ENCODE measurements around the gene FHOD3.

The FHOD3 gene

GRCh38 chr18:36396190-36396589 is 98.7 kb downstream of the FHOD3 start:
- H3K4me3 Mint-ChIP-seq: no peak overlapping the region
- peaks cover 4% of the 10 kb centered on the region for H3K27me3 Mint-ChIP-seq
- no peak for ATAC-seq (ENCODE audit: low read depth)
- no peaks in the 10 kb centered on the region for H3K36me3 Mint-ChIP-seq
- no peak overlapping the region for H3K27ac Mint-ChIP-seq
- H3K4me1 Mint-ChIP-seq: no peaks in the 10 kb centered on the region
- peaks cover 8% of the 10 kb centered on the region for H3K9me3 Mint-ChIP-seq
- DNase-seq (ENCODE audit: low spot score in 2 of 2): no peak

GRCh38 chr18:36397033-36397432 is 99.5 kb downstream of the FHOD3 start:
- no peak overlapping the region for H3K27ac Mint-ChIP-seq
- no peaks in the 10 kb centered on the region for H3K36me3 Mint-ChIP-seq
- H3K4me1 Mint-ChIP-seq: no peaks in the 10 kb centered on the region
- H3K9me3 Mint-ChIP-seq: peaks cover 8% of the 10 kb centered on the region
- DNase-seq (ENCODE audit: low spot score in 2 of 2): no peak
- H3K27me3 Mint-ChIP-seq: peaks cover 4% of the 10 kb centered on the region
- H3K4me3 Mint-ChIP-seq: no peak overlapping the region
- no peak for ATAC-seq (ENCODE audit: low read depth)

GRCh38 chr18:36398419-36398818 is 100.9 kb downstream of the FHOD3 start:
- no peak for DNase-seq (ENCODE audit: low spot score in 2 of 2)
- H3K9me3 Mint-ChIP-seq: peaks cover 8% of the 10 kb centered on the region

GRCh38 chr18:36399055-36399454 is 101.5 kb downstream of the FHOD3 start:
- H3K9me3 Mint-ChIP-seq: peaks cover 4% of the 10 kb centered on the region
- no peak overlapping the region for H3K27ac Mint-ChIP-seq
- no peaks in the 10 kb centered on the region for H3K27me3 Mint-ChIP-seq
- H3K4me1 Mint-ChIP-seq: no peaks in the 10 kb centered on the region
- ATAC-seq (ENCODE audit: low read depth) (no peak), DNase-seq (ENCODE audit: low spot score in 2 of 2) (no peak)
- H3K36me3 Mint-ChIP-seq: no peaks in the 10 kb centered on the region
- no peak overlapping the region for H3K4me3 Mint-ChIP-seq

More at GRCh38 chr18:36398419-36398818, 100.9 kb downstream of the FHOD3 start:
- H3K36me3 Mint-ChIP-seq: no peaks in the 10 kb centered on the region
- H3K4me3 Mint-ChIP-seq: no peak overlapping the region
- peaks cover 4% of the 10 kb centered on the region for H3K27me3 Mint-ChIP-seq
- H3K4me1 Mint-ChIP-seq: no peaks in the 10 kb centered on the region
- H3K27ac Mint-ChIP-seq: no peak overlapping the region
- ATAC-seq (ENCODE audit: low read depth): no peak

- Mint-ChIP-seq H3K27ac (no peak overlapping the region), H3K36me3 (no peaks in the 10 kb centered on the region), H3K4me1 (no peaks in the 10 kb centered on the region), H3K9me3 (no peaks in the 10 kb centered on the region), H3K27me3 (no peaks in the 10 kb centered on the region), H3K4me3 (no peak overlapping the region)
- DNase-seq (ENCODE audit: low spot score in 2 of 2) (no peak), ATAC-seq (ENCODE audit: low read depth) (no peak)
These were observed 103.9 kb downstream of the FHOD3 start for GRCh38 chr18:36401462-36401861.

- ATAC-seq (ENCODE audit: low read depth) (no peak), DNase-seq (ENCODE audit: low spot score in 2 of 2) (no peak)
- Mint-ChIP-seq H3K27ac (no peak overlapping the region), H3K9me3 (no peaks in the 10 kb centered on the region), H3K36me3 (no peaks in the 10 kb centered on the region), H3K4me3 (no peak overlapping the region), H3K27me3 (no peaks in the 10 kb centered on the region), H3K4me1 (no peaks in the 10 kb centered on the region)
These were observed 105.4 kb downstream of the FHOD3 start for GRCh38 chr18:36402765-36403396.

DNA sequence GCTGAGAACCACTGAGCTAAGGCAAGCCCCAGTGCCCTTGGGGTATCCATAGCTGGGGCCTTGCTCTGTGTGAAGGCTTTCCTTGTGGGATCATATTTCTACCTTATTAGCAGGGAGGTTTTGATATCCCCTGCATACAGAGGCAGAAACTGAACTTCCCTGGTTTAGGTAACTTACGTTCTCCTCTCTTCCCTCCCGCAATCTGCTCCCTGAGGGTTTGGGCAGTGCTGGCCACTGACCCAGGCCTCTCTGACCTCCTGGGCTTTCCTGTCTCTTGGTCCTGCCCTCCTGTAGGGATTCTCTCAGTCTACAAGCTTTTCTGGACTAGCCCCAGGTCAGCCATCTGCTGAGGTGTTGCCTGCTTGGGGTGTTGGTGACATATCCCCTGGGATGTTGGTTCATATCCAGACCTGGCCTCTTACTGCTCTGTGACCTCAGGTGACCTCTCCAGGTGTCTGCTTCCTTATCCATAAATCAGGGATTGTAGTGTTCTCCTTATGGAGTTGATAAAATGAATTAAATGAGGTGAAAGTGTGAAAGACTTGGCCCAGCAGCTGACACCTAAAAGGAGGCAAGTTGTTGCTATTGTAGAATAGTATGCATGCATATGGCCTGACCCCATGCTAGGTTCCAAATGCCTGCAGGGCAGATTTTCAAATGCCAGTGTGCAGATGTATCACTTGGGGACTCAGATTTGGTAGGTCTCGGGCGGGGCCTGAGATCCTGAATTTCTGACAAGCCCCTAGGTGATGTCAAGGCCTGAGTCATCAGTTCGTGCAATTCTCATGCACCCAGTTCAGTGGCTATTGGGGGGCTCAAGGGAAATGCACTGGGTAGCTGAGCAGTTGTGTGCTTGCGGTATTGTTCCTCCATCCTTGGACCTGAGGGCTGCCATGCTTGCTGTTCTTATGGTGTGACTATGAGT is 106.6 kb downstream of the FHOD3 start:
- ATAC-seq (ENCODE audit: low read depth) (no peak), DNase-seq (ENCODE audit: low spot score in 2 of 2) (no peak)
- Mint-ChIP-seq H3K36me3 (no peaks in the 10 kb centered on the region), H3K4me1 (no peaks in the 10 kb centered on the region), H3K27ac (no peak overlapping the region), H3K27me3 (peaks cover 2% of the 10 kb centered on the region), H3K4me3 (no peak overlapping the region), H3K9me3 (no peaks in the 10 kb centered on the region)

- H3K36me3 Mint-ChIP-seq: no peaks in the 10 kb centered on the region
- DNase-seq (ENCODE audit: low spot score in 2 of 2) (no peak), ATAC-seq (ENCODE audit: low read depth) (no peak)
- H3K4me3 Mint-ChIP-seq: no peak overlapping the region
- H3K9me3 Mint-ChIP-seq: no peaks in the 10 kb centered on the region
- peaks cover 3% of the 10 kb centered on the region for H3K27me3 Mint-ChIP-seq
- no peak overlapping the region for H3K27ac Mint-ChIP-seq
- H3K4me1 Mint-ChIP-seq: no peaks in the 10 kb centered on the region
These were observed 108.1 kb downstream of the FHOD3 start for GRCh38 chr18:36405611-36406010.

DNA sequence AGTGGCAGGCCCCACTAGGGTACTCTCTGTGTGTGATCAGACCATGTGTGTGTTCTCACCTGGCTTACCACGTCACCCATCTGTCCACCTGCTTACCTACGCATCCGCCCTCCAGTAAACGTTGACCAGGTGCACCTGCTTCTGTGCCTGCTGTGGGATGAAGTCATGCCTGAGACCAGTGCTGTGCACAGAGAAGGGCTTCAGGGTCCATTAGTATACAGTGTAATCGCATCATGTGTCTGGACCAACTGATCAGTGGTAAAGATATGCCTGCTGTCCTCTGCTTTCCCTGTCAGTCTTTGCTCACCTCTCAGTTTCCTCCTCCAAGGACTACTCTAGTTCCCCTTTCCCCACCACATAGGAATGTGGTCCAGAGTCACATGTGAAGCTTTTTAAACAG is 109.3 kb downstream of the FHOD3 start:
- H3K36me3 Mint-ChIP-seq: no peaks in the 10 kb centered on the region
- no peaks in the 10 kb centered on the region for H3K4me1 Mint-ChIP-seq
- H3K27ac Mint-ChIP-seq: no peak overlapping the region
- no peaks in the 10 kb centered on the region for H3K9me3 Mint-ChIP-seq
- peaks cover 3% of the 10 kb centered on the region for H3K27me3 Mint-ChIP-seq
- ATAC-seq (ENCODE audit: low read depth) (no peak), DNase-seq (ENCODE audit: low spot score in 2 of 2) (no peak)
- no peak overlapping the region for H3K4me3 Mint-ChIP-seq

GRCh38 chr18:36408606-36409005 is 111.1 kb downstream of the FHOD3 start:
- H3K4me1 Mint-ChIP-seq: no peaks in the 10 kb centered on the region
- H3K27me3 Mint-ChIP-seq: peaks cover 3% of the 10 kb centered on the region
- H3K4me3 Mint-ChIP-seq: no peak overlapping the region
- H3K36me3 Mint-ChIP-seq: no peaks in the 10 kb centered on the region
- DNase-seq (ENCODE audit: low spot score in 2 of 2): no peak
- ATAC-seq (ENCODE audit: low read depth): no peak
- H3K9me3 Mint-ChIP-seq: no peaks in the 10 kb centered on the region
- no peak overlapping the region for H3K27ac Mint-ChIP-seq

DNA sequence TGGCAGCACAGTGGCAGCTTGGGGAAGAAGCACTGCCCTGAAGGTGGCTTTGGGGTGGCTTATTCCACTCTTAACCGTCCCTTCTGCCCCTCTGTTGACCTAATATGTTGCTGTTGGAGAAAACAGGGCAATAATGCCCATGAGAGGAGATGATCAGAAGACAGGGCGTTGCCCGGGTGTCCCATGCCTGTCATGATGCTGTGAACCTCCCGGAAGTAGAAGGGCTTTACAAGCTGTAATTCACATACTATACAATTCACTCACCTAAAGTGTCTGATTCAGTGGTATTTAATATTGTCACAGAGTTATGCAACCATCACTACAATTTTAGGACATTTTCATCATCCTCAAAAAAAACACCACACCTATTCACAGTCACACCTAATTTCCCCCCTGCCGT is 112.3 kb downstream of the FHOD3 start:
- ATAC-seq (ENCODE audit: low read depth) (no peak), DNase-seq (ENCODE audit: low spot score in 2 of 2) (no peak)
- Mint-ChIP-seq H3K9me3 (no peaks in the 10 kb centered on the region), H3K27me3 (peaks cover 3% of the 10 kb centered on the region), H3K4me1 (no peaks in the 10 kb centered on the region), H3K36me3 (no peaks in the 10 kb centered on the region), H3K4me3 (no peak overlapping the region), H3K27ac (no peak overlapping the region)

- Mint-ChIP-seq H3K27ac (no peak overlapping the region), H3K27me3 (peaks cover 3% of the 10 kb centered on the region), H3K4me3 (no peak overlapping the region), H3K9me3 (no peaks in the 10 kb centered on the region), H3K4me1 (no peaks in the 10 kb centered on the region), H3K36me3 (no peaks in the 10 kb centered on the region)
- no peak for DNase-seq (ENCODE audit: low spot score in 2 of 2)
- ATAC-seq (ENCODE audit: low read depth): no peak
These were observed 112.8 kb downstream of the FHOD3 start for GRCh38 chr18:36410346-36410745.

DNA sequence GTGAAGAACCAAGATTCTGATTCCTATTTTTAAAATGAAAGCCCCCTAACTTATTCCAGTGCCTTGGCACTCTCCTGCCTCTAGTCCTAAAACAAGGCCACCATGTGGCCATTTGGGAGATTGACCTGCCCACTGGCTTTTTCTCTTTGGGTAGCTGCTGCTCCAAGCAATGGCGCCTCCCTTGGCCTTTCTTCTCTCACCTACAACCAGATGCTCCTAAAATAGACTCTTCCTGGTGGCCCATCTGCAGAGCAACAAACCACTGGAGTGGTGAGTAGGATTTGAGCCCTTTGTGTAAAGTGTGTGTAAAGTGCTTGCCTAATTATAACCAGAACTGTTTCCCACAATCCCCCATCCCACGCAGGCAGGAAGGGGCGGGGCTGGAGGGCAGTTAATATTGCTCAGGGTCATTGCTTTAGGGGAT is 114.2 kb downstream of the FHOD3 start:
- Mint-ChIP-seq H3K4me3 (no peak overlapping the region), H3K9me3 (no peaks in the 10 kb centered on the region), H3K4me1 (no peaks in the 10 kb centered on the region), H3K36me3 (no peaks in the 10 kb centered on the region), H3K27me3 (peaks cover 3% of the 10 kb centered on the region), H3K27ac (no peak overlapping the region)
- ATAC-seq (ENCODE audit: low read depth) (no peak), DNase-seq (ENCODE audit: low spot score in 2 of 2) (no peak)

GRCh38 chr18:36412778-36413177 is 115.3 kb downstream of the FHOD3 start:
- peaks cover 5% of the 10 kb centered on the region for H3K27me3 Mint-ChIP-seq
- DNase-seq (ENCODE audit: low spot score in 2 of 2): no peak

More at GRCh38 chr18:36412778-36413177, 115.3 kb downstream of the FHOD3 start:
- no peaks in the 10 kb centered on the region for H3K4me1 Mint-ChIP-seq
- no peak overlapping the region for H3K27ac Mint-ChIP-seq
- H3K9me3 Mint-ChIP-seq: no peaks in the 10 kb centered on the region
- no peak overlapping the region for H3K4me3 Mint-ChIP-seq
- no peaks in the 10 kb centered on the region for H3K36me3 Mint-ChIP-seq
- no peak for ATAC-seq (ENCODE audit: low read depth)
